ENCODE measurements around the gene RAB28.

The RAB28 gene

DNA sequence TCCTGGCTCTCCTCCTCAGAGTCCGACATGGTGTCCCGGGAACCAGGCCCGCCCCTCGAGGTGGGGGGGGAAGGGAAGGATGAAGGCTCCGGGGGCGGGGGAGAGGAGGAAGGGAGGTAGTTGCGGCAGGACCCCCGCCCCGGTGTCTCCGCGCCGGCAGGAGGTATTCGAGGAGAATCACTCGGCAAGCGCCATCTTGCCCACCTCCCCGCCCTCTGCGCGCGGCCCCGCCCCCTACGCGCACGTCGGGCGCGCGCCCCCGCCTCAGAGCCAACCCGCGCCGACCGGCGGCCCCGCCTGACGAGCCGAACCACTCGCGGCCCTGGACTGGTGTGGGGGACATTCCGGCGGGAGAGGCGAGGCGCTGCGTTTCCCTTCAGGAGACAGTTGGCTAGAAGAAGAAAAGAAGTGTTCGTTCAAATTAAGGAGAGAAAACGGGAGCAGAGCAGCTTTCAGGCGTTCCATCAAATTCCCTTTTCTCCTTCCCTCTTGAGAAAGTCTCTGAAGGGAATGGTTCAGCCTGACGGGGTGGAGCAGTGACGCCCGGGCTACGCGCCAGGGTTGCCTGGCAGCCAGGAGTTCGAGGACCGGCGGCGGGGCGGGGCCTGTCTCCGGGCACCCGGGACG is at the start of gene RAB28:
TSS of gene RAB28 (minus strand) at position 219 of the 627 bp plus-strand sequence.
- no peak for FAIRE-seq

DNA sequence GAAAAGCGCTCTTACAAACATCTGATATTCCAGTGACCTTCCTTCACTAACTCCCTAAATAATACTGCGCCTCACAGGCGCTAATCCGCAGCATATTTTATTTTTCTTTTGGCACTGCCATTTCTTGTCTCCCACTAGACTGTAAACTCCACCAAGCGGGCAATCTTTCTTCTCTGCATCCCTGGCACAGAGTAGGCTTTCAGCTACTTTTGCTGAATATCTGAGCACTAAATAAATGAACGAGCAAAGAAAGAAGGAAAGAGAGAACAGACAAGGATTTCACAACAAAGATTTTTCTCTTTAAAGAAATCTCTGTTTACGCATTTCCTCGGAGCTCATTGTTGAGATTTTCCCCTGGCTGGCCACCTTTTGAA is 47.5 kb upstream of the RAB28 start:
- FAIRE-seq: no peak

DNA sequence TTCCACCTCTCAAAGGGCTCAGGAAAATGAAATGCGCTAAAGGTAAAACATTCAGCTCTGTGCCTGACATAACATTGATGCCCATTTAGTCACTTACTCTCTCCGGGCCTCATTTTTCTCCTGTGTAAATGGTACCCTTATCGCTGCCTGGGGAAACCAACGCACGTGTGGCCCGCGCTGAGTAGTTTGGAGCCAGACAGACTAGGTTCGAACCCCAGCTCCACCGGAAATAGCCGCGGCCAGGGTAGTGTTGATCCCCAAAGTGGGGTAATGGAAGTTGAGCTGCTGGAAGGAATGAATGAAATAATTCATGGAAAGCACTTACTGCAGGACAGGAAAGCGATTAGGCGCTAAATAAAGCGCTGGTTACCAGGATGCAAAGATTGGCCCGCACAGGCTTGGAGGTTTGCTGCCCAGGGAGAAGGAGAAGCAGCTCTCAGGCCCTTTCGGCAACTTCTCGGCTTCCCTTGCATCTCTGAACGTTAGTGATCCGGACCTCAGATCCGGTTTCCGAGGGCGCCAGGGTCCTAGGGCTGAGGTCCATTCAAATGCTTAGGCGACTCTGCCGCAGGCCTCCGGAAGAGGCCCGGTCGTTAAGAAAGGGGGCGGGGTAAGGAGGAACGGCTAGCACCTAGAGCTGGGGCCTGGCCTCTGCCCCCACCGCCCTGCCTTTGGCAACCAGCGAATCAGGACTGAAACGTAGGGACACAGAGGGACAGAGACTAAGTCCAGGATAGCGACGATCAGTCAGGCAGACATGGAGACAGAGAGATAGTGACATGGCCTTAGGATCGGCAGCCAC is 46.9 kb upstream of the RAB28 start:
- no peak for FAIRE-seq

DNA sequence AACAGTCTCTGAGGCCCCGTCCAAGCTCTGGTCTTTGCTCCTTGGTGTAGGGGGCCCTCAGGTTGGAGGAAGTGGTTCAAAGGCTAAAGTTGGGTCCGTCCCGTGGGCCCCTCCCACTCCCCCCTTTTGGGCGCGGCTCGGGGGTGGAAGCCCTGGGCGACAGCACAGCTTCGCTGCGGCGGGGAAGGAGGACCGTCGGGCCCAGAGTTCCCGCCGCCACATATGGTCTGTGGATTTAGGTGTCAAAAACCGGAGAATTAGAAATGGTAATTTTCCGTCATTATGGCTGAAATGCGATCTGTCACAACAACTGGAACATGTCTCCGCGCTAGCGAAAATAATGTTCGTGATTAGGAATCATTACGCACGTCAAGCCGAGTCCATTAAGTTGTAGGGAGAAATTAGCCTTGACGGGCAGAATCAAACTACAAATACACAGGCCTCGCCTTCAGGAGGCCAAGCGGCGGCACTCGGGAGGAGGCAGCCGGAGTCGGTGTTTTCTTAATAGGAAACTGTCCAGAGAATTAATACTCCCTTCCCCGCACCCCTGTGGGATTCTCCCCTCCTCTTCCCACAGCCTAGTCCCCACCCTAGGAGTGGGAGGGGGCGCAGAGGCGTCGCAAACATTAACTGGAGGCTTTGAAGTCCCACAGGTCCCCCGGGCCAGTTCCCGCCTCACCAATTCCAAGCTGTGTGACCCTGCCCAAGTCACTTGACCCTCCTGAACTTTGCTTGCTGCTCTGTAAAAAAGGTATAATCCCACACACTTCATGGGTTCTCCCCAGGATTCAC is 45.2 kb upstream of the RAB28 start:
- no peak for FAIRE-seq

DNA sequence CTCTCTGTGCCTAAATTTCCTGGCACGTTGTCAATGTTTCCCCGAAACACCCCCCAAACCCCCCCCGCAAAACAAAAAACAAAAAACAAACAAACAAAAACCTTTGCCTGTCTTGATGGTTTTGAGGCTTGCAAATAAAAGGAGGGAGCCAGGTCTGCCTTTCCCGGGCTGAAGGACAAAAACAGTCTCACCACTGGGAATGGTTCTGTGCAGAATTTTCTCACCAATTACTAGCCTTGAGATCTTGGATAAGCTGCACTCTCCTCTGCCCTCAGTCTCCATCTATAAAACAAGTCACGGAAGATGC is 44.6 kb upstream of the RAB28 start:
- FAIRE-seq: no peak

DNA sequence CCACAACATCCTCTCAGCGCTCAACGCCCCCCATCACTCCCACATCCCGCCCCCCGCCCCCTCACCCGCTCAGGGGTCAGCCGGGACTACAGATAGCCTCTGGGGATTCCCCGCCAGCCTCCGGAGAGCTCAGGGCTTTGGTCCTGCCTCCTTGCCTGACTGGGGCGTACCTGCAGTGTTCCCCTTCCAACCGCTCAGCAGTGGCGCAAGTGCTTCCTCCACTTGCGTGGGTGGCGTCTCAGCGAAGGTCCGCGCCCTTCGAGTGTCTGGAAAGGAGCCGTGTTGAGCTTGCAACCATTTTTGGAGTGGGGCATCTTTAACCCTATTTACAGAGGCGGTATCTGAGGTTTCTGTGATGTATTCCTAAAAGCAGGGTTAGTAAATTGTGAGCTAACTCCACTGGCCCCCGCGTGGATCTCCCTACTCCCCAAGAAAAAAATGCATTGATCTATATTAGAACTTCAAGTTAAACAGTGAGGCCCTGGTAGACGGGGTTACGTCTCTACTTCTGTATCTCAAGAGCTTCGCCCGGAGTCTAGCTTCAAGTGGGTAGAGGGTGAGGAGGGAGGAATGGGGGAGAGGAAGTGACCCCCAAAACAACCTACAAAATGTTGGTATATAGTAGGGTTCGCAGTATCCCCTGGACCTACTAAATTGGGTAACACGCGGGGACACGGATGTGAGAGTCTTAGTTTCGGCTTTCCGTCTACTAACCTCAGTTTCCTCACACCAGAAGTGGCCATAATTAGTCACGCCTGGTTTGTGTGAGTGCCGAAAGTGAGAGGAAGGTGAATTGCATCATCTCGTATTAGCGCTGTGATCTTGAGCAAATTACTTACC is 44.1 kb upstream of the RAB28 start:
- FAIRE-seq: no peak

DNA sequence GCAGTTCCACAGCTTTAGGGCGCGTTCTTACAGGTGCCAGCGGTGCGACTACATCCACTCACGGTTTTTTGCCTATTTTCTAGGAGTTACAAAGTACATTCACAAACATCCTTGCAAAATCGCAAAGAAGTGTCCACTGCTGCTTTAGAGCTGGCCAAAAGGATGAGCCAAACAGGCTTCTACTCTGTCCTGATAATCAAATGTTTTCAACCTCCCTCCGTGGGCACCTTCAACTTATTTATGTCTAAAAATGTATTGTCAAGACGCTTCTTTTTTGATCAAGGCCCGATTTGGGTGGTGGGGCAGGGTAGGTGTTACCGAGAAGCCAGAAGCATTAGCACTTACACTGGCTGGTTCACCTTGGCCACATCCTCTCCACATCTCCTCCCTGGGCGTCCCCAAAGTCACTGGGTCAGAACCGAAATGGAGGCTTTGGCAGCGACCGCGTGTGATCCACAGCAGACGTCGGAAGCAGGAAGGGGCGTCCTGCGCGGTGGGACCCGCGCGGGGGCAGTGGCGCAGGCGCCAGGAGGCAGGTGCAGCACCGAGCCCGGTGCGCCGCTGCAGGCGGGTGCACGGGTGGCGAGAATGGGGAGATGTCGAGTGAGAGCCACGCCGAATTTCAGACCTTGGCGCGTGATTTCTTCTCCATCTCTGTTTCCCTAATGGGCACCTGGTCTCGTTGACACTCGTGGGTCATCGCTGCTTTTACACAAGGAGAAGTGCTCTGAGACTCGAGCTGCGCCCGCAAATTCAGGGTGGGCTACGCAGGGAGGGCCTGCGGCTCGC is 43.2 kb upstream of the RAB28 start:
- FAIRE-seq: no peak

DNA sequence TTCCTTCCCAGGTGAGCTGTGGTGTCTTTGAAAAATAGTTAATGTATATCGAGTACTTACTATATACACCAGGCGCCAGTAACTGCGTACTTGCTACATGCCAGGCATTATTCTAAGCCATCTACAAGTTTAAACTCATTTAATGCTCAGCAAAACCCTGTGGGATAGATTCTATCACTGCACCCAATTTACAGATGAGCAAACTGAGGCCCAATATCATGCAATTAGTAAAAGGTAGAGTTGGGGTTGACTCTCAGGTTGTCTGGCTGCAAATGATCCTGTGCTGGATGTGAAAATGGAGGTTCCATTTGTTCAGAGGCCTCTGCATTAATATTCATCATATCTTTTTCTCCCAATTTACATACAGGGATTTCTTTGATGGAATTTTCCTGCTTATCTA is 42.5 kb upstream of the RAB28 start:
- no peak for FAIRE-seq

DNA sequence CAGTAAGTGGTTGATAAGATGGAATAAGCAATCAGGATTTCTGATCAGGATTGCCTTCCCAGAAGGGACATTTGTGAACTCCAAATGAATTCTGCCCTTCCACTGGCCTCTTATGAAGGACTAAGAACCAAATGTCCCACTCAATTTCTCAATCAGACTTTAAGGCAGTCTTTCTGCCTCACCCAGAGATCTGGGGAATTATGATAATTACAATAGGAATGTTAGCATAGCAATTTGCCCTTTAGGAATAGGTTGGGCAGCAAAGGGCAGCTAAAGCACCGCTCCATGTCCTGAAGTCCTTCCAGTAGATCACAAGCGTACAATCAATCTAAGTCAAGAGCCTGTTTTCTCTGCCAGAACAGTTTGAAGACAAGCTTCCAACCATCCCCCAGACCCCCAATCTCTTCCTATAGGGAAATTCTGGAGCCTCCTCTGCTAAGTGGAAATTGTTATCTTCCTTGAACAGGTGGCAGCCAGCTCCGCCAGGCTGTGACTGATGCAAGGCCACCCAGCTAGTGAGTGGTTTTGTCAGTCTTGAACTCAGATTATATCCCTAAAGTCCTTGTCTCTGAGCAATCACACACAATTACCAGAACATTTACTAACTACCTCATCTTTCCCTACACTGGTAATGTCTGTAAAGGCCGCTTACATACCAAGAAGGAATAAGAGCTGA is 41.6 kb upstream of the RAB28 start:
- no peak for FAIRE-seq

DNA sequence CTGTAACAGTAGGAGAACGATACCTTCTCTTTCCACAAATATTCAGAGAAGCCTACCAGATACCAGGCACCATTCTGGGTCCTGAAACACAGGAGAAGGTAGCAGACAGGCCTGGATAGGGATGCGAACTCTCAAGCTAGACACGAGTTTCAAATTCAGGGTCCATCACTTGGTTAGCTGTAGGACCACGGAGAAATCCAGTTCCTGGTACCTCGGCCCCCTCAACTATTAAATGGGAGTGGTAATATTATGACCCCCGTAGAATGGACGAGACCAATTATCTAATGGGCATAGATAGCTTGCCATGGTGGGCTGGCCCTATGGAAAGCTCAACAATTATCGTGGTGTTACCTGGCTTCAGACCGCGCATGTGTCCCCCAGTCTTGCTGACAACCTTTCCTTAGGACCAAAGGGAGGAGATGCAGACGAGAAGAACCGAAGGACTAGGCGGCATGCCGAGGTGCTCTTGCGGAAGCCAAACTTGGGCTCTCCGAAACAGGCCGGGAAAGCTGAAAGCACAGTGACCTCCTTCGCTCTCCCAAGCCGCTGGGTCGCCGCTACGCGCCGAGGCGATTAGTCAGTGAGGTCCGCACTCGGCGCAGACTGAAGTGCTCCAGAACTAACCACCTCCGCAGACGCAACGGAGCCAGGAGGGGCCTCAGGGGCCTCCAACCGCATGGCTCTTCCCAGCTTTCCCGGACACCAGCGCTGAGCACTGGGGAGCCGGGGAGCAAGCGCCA is 40.5 kb upstream of the RAB28 start:
- no peak for FAIRE-seq

DNA sequence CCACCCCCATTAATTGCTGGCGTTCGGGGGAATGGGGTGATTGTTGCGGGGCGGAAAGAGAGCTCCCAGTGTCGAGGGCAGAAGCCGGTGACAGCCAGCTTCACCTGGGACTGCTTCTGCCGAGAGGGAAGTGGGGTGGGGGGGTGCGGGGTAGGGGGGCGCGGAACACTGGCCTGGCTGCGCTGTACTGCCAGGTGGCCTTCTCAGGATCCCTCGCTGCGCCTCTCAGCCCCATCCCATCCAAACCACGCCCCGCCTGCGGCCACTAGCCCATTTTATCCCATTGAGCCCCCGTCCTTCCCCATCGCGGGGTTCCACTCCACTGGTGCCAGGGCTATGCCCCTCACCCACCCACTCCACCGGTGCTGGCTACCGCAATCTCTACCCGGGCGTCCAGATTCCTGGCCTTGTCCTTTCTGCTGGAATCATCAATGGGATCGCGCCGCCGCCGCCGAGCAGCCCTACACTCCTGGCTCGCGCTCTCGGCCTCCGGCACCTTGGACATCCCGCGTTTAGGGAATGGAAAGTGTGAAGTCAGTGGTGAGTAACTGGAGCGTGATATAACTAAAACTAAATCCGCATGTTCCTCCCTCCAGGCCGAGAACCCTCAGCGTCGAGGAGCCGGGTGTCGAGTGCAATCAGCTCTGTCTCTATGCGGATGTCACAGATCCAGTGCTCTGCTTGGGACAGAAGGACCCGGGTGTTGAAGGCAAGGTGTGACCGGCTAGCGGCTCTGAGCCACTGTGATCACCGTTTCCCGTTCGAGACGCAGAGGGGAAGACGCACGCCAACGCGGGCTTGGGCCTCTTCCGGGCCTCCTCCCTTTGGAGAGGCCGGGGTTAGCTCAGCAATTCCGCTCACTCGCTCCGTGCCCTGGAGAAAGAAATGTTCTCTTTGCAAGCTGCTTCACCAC is 39.7 kb upstream of the RAB28 start:
- FAIRE-seq: no peak

DNA sequence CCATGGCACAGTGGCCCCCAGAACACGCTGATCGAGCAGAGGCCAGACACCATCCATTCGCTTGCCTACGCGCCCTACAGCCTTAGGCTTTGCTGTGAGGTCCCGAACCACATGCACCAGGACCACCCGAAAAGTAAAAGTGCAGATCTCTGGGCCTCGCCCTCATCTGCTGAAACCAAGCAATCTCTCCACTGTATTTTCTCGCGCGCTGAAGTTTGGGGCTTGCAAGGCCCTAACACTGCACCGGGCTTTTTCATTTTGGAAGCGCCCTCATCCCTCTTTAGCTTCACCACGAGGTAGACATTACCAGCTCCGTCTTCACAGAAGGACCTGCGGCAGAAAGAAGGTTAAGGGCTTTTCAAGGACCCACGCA is 39.0 kb upstream of the RAB28 start:
- FAIRE-seq: no peak

DNA sequence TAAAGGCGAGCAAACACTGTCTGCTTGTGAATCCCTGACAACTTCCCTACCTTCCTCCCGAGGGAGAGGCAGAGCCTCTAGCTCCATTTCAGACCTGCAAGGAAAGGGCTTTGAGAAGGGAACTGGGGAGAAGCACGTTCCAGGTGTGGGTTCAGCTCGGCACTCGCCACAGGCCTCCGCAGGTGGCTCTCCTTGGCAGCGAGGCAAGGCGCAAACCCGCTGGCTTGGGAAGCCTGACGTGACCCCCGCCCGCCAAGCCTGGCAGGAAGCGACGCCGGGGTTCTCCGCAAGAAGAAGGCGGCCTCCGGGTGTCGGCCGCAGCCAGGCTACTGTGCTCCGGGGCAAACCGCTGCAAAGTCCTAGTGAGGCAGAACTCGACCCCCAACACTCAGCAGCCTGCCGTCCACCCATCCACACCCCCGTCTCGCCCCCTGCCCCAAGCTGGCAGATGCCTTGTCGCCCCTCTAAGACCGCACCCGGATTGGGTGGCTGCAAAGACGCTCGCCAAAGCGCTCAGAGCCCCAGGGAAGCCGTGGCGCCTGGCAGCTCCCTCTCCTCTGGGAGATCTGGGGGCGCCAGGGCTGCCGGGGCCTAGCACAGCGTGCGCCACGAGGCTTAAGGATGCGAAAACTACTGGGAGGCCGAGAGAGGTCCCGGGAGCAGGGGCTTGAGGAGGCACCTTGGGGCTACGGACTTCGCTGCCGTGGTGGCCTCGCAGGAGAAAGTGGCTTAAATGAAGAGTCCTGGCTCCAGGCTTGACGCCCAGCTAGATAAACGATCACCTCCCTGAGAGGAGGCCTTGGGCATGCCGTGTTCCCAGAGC is 38.4 kb upstream of the RAB28 start:
- no peak for FAIRE-seq

DNA sequence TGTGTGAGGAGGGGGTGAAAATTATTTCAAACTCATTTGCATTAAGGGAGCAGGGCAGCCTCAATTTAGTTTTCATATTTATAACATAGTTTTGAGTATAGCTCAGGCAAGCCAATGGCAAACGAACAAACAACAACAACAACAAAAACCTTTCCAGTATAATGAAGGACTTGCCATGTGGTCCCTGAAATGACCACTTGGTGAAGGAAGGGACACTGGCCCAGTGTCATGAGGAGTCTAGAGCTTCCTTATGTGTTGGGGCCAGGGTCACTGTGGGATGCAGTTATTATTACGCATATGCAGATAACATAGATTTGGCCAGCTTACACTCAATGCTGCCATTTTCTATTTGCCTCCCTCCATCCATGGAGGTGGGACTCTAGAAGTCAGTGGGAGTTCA is 36.9 kb upstream of the RAB28 start:
- FAIRE-seq: no peak

DNA sequence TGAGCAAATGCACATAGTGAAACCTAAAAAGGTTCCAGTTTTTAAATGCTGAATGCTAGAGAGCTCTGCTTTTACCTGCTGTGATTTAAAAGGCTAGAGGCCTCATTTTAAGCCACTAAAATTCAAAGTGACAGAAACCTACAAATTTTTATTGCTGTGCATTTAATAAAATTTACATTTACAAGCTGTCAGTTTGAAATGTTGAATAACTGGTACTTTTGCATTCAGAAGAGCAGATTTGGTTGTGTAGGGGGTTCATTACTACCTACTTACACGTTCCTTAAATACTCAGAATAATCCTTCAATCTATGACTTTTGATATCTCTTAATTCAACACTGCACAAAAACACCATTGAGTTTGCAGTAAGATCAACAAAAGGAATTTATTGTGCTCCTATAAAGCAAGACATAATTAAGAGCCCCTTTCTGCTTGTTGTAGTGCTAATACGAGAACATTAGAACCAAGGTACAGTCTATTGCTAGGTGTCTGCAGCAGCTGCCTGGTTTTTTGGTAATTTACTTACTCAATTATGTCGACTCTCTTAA is 32.2 kb upstream of the RAB28 start:
- no peak for FAIRE-seq

DNA sequence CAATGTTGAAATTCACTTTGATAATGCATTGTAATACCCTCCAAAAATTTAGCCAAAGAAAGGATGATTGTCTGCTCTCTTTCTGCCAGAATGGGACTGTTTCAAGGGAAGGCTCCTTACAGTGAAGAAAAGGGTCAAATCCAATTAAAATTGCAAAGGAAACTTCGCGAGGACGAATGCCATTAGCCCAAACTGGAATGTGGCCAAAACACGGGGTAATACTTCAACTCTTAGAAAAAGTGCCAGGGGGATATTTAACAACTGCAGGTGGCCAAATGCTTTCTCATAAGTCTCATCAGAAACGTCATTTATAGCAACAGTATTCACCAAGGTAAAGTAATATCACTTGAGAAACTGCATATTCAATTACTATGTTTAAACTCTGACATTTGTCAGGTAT is 31.1 kb upstream of the RAB28 start:
- no peak for FAIRE-seq

DNA sequence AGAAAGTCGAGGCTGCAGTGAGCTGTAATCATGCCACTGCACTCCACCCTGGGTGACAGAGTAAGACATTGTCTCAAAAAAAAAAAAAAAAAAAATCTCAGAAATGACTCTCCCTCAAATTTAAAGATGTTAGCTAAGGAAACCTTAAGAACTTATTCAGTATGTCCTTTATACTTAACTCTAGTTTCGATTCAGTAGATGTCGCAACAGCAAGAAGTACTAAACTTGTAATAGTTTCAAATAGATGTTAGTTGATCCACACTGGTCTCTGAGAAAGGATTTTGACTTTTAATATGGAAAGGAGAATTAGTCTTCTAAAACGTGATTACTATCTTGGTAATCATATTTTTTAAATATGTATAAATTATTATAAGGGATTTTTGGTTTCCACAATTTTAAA is 30.6 kb upstream of the RAB28 start:
- FAIRE-seq: no peak

DNA sequence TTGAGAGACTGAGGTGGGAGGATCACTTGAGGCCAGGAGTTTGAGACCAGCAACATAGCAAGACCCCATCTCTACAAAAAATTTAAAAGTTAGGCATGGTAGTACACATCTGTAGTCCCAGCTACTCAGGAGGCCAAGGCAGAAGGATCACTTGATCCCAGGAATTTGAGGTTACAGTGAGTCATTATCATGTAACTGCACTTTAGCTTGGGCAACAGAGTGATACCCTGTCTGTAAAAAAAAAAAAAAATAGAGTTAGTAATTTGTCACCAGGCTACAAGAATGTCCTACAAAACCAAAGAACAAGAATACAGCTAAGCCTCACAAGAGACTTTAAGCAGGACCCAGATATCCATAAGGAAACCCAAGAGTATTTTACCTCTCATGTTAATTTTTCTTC is 27.0 kb upstream of the RAB28 start:
- FAIRE-seq: no peak

DNA sequence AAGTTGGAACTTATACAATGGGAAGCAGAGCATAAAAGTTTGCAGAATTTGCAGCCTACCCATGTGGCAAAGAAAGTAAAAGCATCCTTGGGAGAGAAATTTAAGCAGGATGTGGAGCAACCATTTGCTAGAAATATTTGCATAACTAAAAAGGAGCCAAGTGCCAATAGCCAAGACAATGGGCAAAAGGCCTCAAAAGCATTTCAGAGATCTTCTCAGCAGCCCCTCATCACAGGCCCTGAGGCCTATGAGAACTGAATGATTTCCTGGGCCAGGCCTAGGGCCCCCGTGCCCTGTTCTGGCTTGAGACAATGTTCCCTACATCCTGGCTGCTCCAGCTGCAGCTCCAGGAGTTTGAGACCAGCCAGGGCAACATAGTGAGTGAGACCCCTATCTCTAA is 25.3 kb upstream of the RAB28 start:
- FAIRE-seq: no peak
